HG03103 (cell line): ENCODE data around the gene PDCD7.
"Not testable (repeated sequence)": the region's sequence is repeated elsewhere in the genome, so short reads cannot be mapped to it uniquely, and the experiment has no call there.

Source experiments
- ATAC-seq: cut with Tn5 transposase; IDR thresholded peaks from one replicate; pipeline ENCODE4 v1.9.1; 2021; ENCODE audit warnings: low read depth; ENCODE audit not compliant: unreplicated experiment

The PDCD7 gene, protein sequence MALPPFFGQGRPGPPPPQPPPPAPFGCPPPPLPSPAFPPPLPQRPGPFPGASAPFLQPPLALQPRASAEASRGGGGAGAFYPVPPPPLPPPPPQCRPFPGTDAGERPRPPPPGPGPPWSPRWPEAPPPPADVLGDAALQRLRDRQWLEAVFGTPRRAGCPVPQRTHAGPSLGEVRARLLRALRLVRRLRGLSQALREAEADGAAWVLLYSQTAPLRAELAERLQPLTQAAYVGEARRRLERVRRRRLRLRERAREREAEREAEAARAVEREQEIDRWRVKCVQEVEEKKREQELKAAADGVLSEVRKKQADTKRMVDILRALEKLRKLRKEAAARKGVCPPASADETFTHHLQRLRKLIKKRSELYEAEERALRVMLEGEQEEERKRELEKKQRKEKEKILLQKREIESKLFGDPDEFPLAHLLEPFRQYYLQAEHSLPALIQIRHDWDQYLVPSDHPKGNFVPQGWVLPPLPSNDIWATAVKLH

DNA sequence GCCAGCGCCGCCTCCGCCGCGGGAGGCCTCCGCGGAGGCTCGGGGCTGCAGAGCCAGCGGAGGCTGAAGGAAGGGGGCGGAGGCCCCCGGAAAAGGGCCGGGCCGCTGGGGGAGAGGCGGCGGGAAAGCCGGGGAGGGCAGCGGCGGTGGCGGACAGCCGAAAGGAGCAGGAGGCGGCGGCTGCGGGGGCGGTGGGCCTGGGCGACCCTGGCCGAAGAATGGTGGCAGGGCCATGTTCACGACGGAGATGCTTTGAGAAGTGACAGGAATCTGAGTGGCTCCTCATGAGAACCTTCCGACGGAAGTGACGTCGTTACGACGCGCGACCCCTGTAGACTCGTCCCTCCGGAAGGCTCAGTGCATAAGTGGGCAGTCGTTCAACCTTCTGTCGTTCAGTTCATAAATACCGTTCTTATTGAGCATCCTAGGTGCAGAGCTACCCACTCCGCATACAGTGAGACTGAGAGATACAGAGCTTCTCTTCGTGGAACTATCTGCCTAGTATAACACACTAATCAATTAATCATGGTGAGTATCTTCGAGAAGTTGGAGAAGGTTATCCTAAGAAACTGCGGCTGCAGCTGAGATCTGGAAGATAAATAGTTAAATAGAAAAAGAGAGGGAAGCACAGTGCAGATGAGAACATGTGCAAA, at the start of gene PDCD7:
PDCD7 (minus strand) TSS at position 261 of the 653 bp plus-strand sequence; CDS start at position 234, 27 bp downstream.
- peak; percentile 78 for ATAC-seq

DNA sequence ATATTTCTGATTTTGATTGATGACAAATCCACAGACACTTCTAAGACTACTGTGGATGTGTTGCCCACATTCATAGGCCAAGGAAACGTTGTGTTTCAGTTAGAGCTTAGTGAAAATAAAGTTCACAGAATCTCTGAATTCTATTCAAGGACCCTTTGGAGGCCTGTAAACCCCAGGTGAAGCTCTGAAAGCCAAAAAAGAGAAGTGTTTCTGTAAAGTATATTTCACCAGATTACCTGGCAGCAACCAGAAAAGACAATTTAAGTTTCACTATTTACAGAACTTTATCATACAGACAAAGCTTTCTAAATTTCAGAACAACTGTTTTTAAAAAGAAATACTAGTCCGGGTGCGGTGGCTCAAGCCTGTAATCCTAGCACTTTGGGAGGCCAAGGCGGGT, 48.9 kb upstream of the PDCD7 start:
- ATAC-seq, result no peak

DNA sequence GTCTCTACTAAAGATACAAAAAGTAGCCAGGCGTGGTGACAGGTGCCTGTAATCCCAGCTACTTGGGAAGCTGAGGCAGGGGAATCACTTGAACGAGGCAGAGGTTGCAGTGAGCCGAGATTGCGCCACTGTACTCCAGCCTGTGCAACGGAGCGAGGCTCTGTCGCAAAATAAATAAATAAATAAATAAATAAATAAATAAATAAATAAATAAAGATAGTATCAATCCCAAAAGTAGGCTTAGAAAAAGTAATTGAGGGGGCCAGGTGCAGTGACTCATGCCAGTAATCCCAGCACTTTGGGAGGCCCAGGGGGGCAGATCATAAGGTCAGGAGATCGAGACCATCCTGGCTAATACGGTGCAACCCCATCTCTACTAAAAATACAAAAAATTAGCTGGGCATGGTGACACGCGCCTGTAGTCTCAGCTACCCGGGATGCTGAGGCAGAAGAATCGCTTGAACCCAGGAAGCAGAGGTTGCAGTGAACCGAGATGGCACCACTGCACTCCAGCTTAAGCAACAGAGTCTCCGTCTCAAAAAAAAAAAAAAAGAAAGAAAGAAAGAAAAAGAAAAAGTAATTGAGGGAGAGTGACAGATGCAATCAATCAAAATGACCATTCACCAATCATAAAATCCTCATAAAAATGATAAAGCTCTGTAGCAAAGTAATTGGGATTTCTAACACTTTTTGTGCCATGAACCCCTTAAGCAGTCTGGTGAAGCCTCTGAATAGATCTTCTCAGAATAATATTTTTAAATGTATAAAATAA, 48.2 kb upstream of the PDCD7 start:
- not testable (repeated sequence) for ATAC-seq

DNA sequence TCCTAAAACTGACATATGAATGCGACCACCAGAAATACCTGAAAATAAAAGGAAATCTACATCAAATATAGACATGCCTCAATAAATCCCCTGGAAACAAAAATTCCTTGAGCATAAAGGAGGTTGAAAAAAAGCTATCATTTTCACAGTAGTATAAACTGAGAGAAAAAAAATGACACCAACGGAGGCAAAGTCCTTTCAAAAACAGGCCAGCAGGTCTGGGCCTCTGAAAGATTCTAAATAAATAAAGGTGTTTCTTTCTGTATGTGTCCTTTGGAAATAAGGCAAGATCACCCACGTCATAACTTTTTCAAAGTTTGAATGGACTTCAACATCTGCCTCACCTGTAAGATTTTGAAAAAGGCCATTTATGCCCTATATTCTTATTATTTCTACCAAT, 46.6 kb upstream of the PDCD7 start:
- ATAC-seq, result no peak

DNA sequence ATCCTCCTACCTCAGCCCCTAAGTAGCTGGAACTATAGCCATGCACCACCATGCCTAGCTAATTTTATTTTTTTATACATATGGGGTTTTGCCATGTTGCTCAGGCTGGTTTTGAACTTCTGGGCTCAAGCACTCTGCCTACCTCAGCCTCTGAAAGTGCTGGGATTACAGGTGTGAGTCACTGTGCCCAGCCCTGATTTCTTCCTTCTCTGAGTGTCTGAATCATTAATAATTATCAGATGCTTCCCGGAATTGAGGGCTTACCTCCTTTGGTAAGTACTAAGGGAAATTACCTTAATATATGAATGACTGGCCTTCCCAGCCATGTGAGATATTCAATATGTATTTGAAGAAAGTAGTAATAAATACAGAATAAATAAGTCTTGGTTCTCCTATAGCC, 44.3 kb upstream of the PDCD7 start:
- ATAC-seq, result no peak

DNA sequence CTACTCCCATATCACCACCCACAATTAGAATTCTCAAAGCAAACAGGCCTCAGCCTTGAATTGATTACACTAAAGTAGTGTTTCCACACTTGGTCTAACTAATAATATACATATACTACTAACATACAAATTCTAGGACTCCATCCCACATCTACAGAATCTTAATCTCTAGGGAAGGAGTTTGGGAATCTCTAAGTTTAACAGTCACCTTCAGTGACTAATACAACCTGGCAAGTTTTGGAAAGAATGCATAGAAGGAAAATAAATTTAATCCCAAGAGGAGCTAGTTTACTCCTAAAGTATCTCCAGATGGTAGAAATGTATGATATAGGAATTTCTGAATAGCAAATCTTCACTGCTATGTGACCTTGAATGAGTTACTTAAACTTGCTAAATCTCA, 42.4 kb upstream of the PDCD7 start:
- no peak for ATAC-seq

DNA sequence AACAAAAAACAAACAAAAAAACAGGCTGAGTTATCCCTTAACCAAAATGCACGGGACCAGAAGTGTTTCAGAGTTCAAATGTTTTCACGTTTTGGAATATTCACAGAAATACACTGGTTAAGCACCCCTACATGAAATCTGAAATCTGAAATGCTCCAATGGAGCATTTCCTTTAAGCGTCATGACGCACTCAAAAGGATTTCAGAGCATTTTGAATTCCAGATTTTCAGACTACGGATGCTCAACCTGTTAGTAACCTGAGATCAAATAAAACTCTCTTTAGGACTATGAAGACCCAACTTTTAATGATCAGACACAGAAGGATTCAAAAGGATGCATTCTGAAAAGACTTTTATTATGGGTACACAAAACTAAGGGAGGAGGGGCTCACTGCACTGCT, 41.9 kb upstream of the PDCD7 start:
- no peak for ATAC-seq

DNA sequence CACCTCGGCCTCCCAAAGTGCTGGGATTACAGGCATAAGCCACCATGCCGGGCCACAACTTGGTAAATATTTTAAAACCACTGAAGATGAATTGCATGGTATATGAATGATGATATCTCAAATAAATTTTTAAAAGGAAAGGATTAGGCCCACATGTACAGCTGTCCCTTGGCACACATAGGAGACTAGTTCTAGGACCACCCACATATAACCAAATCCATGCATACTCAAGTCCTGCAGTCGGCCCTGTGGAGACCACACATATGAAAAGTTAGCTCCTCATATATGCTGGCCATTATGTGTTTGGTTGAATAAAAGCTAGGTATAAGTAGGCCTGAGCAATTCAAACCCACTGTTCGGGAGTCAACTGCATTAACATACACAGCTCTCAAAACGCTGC, 40.9 kb upstream of the PDCD7 start:
- ATAC-seq, result no peak

DNA sequence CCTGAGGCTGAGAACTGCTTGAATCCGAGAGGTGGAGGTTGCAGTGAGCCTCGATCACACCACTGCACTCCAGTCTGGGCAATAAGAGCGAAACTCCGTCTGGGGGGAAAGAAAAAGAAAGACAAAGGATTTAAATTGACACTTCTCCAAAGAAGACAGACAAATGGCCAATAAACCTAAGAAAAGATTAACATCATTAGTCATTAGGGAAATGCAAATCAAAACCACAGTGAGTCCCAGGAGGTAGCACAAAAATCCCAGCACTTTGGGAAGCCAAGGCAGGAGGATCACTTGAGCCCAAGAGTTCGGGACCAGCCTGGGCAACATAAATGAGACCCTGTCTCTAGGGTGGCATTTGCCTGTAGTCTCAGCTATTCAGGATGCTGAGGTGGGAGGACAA, 38.9 kb upstream of the PDCD7 start:
- no peak for ATAC-seq

DNA sequence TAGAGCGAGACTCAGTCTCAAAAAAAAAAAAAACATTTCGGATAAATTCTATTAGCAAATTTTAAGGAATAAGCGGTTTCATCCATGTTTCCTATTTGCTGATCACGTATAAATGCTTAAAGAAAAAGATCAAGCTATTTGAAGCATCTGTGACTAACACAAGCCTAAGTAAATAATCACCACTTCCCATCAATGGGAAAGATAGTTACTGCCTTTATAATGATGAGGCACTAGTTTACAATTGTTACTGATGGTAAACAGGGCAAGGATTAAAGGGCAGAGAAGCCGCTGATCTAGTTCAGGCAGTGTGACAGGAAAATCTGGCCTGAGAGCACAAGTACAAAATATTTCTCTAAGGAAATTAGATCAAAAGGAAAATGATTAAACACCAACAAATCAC, 37.8 kb upstream of the PDCD7 start:
- ATAC-seq, result no peak

DNA sequence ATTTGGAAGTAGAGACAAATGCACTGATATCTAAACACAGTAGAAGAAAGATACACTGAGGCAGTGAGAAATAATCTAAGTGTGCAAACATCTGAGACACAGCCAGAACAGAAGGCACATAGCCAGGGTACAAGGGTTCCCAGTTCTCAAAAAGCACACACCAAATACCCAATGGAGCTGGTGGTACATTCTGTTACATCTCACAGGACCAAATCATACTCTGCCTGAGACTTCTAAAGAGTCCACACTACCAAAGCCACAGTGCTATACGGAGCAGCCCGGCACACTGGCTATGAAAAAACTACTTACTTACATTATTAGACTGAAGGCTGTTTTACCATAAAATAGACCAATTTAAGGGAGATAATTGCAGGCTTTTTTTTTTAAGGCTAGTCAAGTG, 32.3 kb upstream of the PDCD7 start:
- no peak for ATAC-seq

DNA sequence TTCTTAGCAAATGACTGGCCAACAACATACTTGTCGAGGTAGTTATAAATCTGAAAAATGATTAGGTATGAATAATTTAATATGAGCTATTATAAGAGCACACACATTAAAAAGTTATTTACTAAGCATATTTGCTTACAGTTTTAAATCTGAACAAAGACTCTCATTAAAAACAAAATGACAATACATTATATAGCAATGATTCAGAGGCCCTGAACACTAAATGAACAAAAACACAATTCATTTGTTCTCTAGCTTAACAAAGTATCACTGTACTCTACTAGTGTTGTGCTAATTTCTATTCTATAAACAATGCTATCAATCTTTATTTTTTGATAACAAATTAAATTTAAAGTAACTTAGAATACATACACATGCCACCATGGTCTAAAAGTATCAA, 30.5 kb upstream of the PDCD7 start:
- ATAC-seq, result no peak

DNA sequence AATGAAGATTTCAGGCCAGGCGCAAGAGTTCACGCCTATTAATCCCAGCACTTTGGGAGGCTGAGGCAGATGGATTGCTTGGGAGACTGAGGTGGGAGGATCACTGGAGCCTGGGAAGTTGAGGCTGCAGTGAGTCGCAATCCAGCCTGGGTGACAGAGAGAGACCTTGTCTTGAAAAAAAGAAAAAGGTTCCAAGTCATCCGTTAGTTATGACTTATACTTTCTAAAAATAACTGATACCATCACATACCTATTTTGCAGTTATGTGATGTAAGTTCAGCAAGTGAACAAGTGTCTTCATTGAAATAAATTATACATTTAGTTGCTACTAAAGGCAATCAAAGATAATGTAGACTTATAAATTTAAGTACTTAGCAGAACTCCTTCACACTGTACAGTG, 29.4 kb upstream of the PDCD7 start:
- no peak for ATAC-seq

DNA sequence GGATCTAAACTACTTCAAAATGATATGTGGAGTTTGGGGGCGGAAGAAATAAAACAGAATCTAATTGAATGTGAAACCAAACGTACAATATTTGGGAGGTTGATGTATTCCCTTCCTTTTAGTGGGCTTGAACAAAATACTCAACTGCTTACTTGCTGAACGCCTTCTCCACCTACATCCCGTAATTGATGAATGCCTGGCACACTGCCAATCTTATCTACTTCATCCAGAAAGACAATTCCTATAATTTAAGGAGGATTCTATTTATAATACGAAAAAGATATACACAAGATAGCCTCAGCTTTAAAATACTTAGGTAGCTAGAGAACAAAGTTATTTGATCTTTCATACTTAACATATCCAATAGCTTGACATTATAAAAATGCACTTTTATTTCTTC, 23.1 kb upstream of the PDCD7 start:
- no peak for ATAC-seq

DNA sequence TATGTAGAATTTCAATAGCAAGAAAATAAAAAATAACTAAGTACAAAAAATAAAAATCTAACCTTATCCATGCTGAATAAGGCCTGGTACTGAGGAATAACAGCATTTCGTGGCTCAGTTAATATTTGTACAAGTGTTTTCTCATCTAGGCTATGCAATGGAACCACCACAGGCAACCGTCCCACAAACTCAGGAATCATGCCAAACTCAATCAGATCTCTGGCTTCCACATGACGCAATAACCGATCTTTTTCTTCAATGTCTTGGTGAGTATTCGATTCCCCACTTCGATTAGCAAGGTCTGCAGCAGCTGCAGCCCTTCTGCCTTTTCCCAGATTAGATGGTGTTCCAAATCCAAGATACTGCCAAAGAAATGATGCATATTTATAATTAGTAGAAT, 21.1 kb upstream of the PDCD7 start:
- ATAC-seq, result no peak

DNA sequence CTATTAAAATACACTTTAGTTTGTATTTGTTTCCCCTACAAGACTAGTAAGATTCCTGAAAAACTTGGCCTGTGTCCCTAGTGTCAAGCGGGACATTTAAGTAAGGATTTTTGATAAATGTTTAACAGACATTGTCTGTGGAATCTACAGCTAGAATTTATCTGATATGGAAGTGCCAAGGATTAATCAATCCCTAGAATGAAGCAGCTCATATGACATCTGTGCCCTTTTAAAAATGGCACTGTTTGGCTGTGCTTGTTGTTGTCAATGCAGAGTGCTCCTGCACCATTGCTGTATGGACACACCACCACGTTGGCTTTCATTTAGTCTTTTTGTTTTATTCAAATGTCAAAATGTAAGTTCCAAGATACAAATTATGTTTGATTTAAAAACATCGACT, 14.3 kb upstream of the PDCD7 start:
- ATAC-seq, result no peak

DNA sequence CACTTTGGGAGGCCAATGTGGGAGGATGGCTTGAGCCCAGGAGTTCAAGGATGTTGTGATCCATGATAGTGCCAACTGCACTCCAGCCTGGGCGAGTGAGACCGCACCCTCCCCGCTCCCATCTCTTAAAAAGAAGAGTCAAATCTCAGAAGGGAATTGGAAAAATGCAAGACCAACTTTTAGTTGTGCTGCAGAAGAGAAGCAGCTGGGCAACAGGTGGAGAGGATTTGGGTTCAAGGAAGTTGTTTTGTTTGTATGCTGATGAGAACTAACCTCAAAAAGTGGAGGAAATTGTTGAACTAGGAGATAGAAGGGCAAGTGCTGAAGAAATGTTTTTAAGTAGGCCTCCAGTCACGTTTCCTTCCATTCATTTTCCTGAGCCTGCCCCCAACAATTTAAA, 12.8 kb upstream of the PDCD7 start:
- ATAC-seq, result no peak

DNA sequence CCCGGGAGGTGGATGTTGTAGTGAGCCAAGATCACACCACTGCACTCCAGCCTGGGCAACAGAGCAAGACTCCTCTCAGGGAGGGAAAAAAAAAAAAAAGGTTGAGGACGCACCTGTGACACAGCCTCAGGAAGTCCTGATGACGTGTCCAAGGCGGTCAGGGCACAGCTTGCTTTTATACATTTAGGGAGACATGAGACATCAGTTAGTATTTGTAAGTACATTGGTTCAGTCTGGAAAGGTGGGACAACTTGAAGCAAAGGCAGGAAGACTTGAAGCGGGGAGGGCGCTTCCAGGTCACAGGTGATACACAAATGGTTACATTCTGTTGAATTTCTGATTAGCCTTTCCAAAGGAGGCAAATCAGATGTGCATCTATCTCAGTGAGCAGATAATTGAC, 5.0 kb upstream of the PDCD7 start:
- ATAC-seq, result not testable (repeated sequence)

DNA sequence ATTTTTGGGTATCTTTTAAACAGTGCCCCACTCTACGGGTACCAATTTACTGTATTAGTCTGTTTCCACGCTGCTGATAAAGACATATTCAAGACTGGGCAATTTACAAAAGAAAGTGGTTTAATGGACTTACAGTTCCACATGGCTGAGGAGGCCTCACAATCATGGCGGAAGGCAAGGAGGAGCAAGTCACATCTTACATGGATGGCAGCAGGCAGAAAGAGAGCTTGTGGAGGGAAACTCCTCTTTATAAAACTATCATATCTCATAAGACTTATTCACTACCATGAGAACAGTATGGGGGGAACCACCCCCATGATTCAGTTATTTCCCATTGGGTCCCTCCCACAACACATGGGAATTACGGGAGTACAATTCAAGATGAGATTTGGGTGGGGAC, 4.3 kb upstream of the PDCD7 start:
- not testable (repeated sequence) for ATAC-seq

DNA sequence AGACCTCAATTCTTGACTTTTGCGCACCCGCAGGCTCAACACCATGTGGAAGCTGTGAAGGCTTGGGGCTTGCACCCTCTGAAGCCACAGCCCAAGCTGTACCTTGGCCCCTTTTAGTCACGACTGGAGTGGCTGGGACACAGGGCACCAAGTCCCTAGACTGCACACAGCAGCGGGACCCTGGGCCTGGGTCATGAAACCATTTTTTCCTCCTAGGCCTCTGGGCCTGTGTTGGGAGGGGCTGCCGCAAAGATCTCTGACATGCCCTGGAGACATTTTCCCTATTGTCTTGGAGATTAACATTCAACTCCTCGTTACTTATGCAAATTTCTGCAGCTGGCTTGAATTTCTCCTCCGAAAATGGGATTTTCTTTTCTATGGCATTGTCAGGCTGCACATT, 3.5 kb upstream of the PDCD7 start:
- not testable (repeated sequence) for ATAC-seq

DNA sequence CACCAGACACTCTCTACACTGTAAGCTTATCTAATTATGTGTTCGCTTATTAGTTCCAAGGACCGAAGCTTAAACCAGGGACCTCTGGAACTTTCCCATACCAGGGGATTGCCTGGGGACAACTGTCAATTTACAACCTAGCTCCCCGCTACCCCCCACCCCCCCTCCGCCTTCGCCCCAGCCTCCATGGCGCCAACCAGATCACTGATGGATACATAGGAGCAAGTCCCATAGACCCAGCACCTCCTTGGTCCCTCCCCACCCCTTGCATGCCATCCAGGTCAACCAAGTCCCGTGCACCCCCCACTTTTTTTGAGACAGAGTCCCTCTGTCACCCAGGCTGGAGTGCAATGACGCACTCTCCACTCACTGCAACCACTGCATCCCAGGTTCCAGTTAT, 930 bp upstream of the PDCD7 start:
- ATAC-seq, result no peak
